Myocyte (in vitro differentiated cells): ENCODE data around the gene TLNRD1. TPM values are rescaled to one million over a fixed set of nuclear protein-coding genes. Genes with fewer than 3 reads are reported as not detected.
A peak's percentile ranks its signal among the peaks of the same experiment; 100 is the strongest.

Experiments
- DNase-seq: peaks from one replicate; pipeline ENCODE4 v3.0.0-alpha.2; 2012; ENCODE audit warnings: low read depth
- total RNA-seq: library from RNA; depleted of rRNA; stranded (reverse); fragments of >200 nt; gene quantifications from 2 replicates; pipeline ENCODE4 v1.2.3, GENCODE V29; 2014

The TLNRD1 gene
- total RNA-seq, 1 donor from 2014 or later, result 24.7 TPM

DNA sequence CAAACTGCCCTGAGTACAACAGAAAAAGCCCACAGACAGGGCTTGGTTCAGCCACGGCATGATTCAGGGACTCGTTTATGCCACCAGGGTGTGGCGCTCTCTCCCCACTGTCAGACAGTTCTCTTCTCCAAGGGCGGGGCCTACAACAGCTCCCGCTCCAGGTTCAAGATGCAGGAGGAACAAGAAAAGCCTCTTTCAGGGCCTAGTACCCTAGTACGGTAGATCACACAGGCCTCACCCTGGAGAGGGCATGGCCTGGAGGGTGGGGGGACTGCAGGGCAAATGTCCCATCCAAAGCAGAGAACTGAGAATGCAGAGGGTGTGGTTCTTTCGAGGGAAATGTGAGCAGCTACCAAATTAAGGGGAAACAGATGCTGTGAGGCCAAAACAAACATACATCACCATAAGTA lies 23.1 kb upstream of the TLNRD1 start:
- DNase-seq, result peak; percentile 56

DNA sequence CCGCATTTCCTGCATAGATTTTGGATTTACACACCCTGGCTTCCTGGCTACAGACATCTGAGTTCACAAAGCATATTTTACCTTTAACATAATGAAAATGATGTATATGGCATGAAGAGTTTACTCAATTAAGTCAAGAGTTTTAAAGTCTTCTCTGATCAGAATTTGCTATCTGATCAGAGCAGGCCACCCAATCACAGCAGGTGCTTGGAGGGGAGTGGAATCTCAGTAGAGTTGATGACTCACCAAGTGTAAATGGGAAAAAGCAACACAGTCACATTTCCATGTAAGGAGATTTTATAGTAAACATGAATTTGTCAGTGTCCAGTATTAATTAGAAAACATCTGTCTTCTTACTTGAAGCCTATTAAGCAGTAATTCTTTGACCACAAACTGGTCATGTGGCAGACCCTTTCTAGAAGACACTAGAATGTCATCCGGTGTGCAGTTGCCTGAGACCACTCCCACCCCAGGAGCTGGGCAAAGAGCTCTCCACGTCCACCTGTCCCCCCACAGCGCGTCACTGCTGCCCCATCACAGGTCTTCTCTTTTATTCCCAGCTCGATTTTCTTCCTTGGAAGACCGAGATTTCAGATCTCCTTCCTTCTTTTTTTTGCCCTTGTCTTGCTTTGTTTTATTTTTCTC lies 21.9 kb upstream of the TLNRD1 start:
- DNase-seq, result peak; percentile 45

DNA sequence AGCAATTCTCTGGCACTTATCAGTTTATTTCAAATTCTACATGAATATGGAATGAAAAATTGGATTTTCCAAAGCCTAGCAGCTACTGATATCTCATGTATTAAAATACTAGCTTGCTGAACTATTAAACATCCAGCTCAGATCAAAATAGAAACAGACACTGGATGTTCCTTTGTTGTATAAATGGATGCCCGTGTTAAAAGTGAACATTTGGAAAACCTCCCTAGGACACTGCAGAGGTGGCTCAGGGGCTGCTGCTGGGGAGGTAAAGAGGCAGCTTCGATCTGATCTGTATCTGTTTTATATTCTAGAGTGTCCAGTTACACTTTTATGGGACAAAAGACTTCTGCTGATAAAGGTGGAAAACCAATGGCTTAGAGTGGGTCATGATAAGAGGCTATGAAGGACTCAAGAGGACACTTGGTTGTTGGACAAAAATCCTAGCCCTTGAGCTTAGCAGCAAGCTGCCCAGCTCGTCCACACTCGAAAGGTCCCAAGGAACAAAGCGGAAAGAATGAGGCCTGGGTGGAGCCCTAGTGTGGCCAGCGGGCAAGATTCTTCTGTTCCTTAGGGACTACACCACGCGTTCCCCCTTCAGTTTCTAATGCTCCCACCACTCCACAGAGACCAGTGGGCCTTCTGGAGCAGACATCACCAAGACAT lies 21.1 kb upstream of the TLNRD1 start:
- no peak for DNase-seq

DNA sequence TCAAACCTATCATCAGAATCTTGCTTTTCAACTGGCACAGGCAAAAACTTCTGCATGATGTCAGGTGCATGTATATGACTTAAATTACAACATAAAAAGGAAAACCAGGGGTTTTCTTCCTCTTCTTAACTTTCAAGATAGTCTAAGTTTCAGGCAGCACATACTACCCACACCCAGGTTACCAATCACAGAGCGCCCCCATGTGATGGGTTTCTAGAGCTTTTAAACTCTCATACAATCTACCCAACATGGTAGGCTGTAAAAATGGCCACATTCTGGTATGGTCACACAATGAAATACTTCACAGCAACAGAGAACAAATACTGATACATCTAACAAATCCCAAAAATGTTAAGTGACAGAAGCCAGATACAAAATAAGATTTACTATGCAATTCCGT lies 18.5 kb upstream of the TLNRD1 start:
- no peak for DNase-seq

DNA sequence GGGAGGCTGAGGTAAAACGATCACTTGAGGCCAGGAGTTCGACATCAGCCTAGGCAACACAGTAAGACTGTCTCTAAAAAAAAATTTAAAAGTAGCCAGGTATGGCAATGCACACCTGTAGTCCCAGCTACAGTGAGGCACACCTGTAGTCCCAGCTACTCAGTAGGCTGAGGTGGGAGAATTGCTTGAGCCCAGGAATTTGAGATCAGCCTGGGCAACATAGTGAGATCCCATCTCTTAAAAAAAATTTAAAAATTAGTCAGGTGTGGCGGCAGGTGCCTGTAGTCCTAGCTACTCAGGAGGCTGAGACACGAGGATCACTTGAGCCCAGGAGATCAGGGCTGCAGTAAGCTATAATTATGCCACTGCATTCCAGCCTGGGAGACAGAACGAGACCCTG lies 17.9 kb upstream of the TLNRD1 start:
- DNase-seq, result no peak

DNA sequence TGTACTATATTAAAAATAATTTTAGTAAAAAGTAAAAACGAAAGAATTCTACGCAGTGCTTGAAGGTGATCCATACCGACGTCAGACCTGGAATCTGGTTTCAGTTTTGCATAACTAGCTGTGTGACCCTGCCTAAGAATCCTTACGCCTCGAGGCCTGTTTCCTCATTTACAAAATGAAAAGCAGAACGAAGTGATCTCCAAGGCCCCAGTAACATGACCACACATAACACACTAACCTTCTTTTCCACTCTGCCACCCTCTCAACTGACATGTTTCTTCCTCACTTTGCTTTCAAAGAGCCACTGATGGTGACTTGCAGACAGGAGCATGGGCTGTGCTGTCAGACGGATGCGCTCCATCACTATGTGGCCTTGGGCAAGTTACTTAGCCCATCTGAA lies 15.9 kb upstream of the TLNRD1 start:
- DNase-seq, result no peak

DNA sequence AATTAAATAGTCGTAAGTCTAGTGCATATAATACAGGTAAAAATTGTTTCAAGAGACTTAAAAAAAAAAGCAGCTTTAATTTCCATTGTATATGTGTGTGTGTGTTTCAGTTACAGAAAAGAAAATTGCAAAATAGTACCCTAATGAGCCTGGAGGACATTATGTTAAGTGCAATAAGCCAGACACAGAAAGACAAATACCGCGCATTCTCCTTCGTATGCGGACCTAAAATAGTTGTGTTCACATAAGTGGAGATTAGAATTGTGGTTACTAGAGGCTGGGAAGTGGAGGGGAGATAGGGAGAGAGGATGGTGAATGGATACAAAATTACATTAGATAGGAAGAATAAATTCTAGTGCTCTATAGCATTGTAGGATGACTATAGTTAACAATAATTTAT lies 14.7 kb upstream of the TLNRD1 start:
- no peak for DNase-seq

DNA sequence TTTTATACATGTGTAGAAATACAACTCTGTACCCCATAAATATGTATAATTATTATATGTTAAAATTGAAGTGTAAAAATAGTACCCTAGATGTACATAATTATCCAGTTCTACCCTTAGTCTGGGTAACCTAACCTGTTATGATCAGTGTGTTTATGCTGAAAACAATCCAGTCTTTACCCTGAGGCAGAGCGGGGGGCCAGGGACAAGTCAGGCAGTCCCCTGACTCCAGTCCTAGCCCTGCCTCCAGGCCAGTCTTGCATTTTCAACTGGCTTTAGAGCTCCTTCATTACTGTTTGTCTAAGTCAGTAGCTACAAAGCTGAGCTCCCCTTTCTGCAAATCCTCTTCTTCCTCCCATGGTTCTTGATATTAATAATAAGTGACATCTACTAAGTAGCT lies 14.2 kb upstream of the TLNRD1 start:
- no peak for DNase-seq

DNA sequence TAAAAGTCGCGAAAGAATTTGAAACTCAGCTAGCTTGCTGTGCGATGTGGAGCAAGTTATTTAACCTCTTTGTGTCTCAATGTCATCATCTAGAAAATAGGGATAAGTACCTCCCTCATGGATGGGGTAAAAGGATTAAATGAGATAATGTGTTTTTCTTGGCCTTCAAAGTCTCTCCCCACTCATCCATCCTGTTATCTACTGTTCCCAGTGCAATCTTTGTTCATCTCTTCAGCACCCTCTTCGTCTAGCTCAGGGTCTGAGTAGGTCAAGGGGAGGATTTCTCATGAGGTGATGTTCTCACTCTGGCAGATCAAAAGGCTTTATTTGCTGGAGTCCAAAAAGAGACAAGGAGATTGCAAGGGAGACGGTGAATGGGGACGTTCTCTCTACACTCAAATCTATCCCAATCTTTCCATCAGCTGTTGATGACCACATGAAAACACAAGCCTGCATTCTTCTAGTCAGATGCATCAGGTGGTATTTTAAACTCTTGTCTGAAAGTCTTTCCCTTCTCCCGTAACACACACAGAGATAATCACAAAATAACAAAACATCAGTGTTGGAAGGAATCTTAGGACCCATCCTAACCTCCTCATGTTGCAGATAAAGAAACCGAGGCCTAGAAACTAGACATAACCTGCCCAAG lies 12.5 kb upstream of the TLNRD1 start:
- DNase-seq, result peak; percentile 66

DNA sequence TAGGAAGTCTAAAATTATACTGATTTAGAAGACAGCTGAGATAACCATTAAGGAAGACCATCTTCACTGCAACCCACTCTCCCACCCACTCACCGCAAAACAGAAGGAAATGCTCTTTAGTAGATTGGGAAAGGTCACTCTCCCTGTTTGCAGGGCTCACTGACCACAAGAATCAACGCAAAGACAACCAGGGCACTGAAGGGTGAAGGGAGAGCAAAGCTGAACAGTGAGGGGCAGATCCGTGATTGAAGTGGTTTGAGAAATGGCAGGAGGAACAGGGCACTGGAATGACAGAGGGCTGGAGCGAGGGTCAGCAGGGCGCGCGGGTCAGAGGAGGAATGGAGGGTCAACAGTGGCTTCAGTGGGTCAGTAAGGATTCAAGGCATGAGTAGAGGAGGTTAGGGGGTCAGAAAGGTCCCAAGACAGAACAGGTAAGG lies 11.6 kb upstream of the TLNRD1 start:
- DNase-seq, result peak; percentile 55

DNA sequence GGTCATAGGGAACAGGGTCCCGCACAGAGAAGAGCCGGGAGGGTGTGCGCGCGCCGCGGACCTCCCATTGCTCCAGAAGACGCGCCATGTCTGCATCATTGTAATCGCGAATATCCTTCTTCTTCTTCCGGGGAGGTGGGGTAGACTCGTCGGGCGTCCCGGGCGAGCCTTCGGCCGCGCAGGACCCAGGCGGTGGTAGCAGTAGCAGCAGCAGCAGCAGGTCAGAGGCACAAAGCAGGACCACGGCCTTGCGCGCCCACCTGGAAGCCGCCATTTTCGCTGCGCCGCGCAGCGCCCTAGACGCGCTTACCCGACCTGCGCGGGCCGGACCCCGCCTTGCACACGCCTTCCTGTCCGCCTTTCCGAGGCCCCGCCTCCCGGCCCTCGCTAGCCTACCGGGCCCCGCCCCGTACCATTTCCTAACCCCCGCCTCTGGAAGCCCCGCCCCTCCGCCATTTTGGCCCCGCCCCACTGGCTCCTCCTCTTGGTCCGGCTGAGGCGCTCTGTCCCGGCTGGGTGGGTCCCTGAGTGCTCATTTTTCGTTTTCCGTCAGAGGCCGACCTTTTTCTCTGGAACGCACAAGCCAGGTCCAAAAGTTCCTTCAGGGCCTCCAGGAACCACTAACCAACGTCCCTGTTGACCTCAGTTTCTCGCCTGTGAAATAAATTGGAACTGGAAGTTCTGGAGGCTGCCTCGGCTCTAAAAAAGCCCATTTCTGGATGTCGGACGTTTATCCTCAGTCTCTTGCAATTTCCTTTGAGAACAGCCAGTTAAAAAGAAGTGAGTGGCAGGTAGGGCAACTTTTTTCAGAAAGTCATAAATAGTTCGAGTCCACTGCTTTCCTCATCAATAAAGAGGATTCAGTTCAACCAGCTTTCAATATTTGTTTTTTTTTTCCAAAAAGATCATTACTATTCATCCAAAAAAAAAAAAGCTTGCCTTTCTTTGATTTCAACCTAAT lies 10.9 kb upstream of the TLNRD1 start, which contains the start of gene MESD:
Gene MESD (minus strand): TSS at position 302 of the 961 bp plus-strand sequence. CDS start 28 bp downstream, at position 274.
- DNase-seq, result peak; percentile 96

DNA sequence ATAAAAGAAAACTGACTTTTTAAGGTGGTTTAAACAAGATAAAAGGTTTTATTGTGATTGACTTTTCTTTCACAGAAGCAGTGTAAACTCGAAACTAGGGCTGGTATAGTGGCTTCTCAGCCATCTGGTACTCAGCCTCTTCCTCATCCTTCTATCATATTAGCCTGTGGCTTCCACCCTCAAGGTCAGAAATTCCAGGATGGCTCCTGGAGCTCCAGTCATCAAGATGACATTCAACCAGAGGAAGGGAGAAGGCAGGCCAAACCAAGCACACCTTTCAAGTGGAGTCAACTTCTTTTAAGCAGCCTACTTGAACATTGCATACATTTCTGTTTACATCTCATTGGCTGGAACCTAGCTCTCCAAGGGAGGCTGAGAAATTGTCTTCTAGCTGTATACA lies 9.8 kb upstream of the TLNRD1 start:
- DNase-seq, result peak; percentile 42

DNA sequence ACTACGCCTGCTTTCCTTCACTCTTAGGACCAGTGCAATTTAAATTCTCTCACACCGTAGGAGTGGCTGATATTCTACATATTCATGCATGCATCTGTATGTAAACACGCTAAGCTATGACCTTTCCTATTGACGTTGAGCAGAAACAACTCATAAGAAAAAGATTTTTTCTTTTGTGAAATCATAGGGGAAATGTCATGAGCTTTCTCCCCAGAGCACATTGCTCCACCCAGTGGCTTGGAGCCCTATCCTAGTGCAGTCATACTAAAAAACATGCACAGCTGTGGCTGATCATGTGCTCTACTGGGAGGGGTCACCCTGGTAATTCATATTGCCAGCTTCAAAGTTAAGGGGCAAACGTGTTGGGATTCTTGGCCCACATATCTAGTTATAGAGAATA lies 9.3 kb upstream of the TLNRD1 start:
- peak; percentile 78 for DNase-seq

DNA sequence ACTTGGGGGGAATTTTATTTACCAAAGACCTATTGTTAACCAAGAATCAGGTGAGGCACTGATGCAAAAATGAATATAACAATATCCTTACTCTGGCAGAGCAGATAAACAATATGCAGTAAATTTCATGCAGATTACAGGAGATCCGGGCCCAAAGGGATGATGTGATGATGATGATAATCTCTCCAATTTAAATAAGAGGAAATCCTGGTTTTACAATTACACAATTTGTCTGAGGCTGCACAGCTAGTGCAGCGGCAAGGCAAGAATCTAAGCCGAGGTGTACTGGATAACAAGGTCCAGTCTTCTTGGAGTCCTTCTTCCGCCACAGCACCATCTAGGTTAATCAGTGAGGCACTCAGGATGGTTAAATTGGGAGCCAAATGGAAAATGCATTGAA lies 8.7 kb upstream of the TLNRD1 start:
- DNase-seq, result no peak

DNA sequence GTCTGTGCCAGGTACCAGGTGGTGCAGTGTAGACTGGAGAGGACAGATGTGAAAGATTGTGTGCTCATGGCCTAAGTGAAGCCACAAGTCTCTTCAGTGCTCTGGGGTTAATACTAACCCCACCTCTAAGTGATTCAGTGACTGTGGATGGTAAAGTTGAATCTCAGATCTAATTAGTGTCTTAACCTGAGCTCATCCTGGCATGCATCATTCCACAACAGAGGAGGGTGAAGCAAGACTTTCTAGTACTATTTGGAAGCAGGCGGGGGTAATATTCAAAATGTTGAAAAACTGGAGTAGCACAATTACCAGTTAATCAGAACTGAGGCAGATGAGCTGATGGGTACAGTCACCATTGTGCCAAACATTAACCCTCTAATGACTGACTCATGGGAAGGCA lies 8.3 kb upstream of the TLNRD1 start:
- no peak for DNase-seq

DNA sequence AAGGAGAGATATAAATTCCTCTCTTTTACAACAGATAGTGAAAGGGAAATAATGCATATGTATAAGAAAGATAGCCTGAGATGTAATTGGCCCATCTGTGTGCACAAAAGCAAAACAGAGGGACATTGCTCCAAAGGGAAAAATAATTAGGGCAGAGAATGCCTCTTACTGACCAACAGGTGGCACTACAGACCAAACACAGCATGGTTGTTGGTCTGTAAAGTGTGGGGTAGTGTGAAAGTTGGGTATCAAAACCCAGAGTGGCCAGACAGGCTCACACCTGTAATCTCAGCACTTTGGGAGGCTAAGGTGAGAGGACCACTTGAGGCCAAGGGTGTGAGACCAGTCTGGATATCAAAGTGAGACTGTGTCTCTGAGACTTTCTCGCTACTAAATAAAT lies 4.5 kb upstream of the TLNRD1 start:
- DNase-seq, result no peak

DNA sequence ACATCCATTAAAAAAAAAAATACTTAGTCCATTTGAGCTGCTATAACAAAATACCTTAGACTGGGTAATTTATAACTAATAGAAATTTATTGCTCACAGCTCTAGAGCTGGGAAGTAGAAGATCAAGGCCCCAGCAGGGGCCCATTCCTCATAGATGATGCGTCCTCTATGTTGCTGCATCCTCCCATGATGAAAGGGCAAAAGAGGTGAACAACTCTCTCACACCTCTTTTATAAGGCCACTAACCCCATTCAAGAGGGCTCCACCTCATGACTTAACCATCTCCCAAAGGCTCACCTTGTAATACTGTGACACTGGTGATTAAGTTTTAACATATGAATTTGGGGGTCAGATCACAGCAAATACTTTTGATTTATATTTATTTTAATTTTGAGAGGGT lies 3.0 kb upstream of the TLNRD1 start:
- no peak for DNase-seq

DNA sequence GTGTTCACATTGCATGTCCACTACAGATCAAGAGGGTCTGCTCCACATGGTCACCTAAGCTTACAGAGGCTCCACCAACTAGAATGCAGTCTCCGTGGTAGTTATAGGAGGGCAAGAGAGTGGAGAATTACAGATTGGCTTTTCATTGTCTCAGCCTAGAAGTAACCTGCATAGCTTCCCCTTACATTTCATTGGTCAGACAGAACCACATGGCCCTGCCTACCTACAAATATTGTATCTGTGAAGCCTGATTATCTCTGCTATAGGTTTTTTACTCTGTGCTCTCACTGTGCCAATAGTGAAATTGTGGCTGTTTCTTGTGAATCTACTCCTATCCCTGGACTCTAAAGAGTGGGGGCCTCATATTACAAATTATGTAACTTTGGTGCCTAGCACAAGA lies 2.5 kb upstream of the TLNRD1 start:
- no peak for DNase-seq

DNA sequence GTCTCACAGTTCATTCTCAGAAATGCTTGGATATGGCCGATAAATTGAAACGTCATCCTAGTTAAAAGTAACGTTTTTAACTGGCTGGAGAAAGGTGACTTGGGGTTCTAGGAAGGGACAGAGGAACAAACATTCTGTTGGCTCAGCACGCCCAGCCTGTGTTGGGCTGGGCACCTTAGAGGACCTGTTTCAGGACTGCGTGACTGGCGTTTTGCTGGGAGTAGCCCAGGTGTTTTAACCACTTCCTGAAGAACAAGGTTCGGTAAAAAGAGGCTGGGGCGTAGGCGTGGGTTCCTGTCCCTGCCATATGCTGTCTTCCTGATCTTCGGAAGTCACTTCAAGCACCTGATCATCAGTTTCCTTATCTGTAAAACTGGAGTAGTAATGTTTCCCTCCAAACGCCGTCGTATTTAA lies 1.1 kb upstream of the TLNRD1 start:
- DNase-seq, result no peak

DNA sequence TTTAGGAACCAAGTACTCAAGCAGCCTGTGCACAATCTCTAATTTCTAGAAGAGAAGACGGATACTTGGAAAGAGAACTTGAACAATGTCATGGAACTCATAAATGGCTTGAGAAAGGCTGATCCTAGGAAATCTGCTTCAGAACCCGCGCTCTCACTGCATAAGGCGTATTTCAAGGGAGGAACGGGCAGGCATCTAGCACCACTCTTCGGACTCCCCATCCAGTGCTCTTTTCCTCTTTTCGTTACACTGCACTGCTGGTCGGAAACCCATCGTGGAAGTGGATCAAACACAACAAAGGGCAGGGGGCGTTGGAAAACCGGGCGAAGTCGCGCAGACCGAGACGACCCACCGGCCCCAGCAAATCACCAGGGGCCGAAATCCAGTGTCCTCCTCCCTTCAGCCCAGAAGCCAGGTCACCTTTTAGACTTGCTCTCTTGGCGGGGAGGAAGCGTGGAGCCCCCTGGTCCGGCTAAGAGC lies 539 bp upstream of the TLNRD1 start:
- no peak for DNase-seq
